ENCODE results near the gene CNTNAP5. TPM values are rescaled to one million over a fixed set of nuclear protein-coding genes. Genes with fewer than 3 reads are reported as not detected.

CNTNAP5 gene
- total RNA-seq, 1 experiment from 2014 or later: not detected

- POLR2A ChIA-PET: no interaction called here
- H3K9me3 ChIP-seq (ENCODE audit: control insufficient read depth, insufficient read depth, low read depth, low read length): no peaks in the 10 kb centered on the region
- no peaks in the 10 kb centered on the region for H3K4me1 ChIP-seq (ENCODE audit: control insufficient read depth, insufficient read depth, low read length)
- DNase-seq (ENCODE audit: low read depth, low spot score) (no peak), ATAC-seq (no peak)
- in situ Hi-C loops (cut with HindIII; ENCODE audit: low pct_unique_long_range_greater_than_20kb, low sequenced_read_pairs): no loop called here
- H3K27me3 ChIP-seq (ENCODE audit: control insufficient read depth, insufficient read depth, low read length): no peaks in the 10 kb centered on the region
- H3K4me3 ChIP-seq (ENCODE audit: low read depth in 2 of 2, low read length in 2 of 2): no peak overlapping the region
- BruUV-seq (replicated peaks): no TSS peak
- H3K36me3 ChIP-seq (ENCODE audit: control insufficient read depth, insufficient read depth, low read length): no peaks in the 10 kb centered on the region
- H3K27ac ChIP-seq (ENCODE audit: low read length): no peak overlapping the region
- TF ChIP-seq, protein P1, sequence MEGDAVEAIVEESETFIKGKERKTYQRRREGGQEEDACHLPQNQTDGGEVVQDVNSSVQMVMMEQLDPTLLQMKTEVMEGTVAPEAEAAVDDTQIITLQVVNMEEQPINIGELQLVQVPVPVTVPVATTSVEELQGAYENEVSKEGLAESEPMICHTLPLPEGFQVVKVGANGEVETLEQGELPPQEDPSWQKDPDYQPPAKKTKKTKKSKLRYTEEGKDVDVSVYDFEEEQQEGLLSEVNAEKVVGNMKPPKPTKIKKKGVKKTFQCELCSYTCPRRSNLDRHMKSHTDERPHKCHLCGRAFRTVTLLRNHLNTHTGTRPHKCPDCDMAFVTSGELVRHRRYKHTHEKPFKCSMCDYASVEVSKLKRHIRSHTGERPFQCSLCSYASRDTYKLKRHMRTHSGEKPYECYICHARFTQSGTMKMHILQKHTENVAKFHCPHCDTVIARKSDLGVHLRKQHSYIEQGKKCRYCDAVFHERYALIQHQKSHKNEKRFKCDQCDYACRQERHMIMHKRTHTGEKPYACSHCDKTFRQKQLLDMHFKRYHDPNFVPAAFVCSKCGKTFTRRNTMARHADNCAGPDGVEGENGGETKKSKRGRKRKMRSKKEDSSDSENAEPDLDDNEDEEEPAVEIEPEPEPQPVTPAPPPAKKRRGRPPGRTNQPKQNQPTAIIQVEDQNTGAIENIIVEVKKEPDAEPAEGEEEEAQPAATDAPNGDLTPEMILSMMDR (IDR thresholded peaks at IDR 0.05): no peak
- intact Hi-C loops (cut with micrococcal nuclease; ENCODE audit: unreplicated experiment): loop anchor here (2.0 kb wide), 1 partner anchor 25 kb away; no protein-coding TSS in a partner anchor
- CTCF ChIA-PET: no interaction called here
Measured at GRCh38 chr2:124039762-124040291, 14.7 kb downstream of the CNTNAP5 start.

DNA sequence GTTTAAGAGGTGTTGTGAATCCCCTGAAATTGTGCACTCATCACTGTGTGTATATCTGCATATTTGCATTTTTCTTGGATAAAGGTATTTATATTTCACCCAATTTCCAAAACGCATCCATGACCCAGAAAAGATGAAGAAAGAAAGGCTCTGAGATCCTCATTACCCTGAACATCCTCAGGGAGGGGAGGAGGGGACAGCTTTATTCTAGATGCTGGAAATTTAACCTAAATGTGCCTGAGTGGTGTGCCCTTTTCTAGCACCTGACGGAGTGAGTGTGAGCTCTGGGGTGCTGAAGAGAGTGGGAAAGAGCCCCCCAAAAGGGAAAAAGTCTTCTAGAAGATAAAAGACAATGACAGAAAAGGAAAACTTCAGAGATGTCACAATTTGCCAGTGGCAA is 20.8 kb downstream of the CNTNAP5 start:
- no peaks in the 10 kb centered on the region for H3K9me3 ChIP-seq (ENCODE audit: control insufficient read depth, insufficient read depth, low read depth, low read length)
- POLR2A ChIA-PET: no interaction called here
- in situ Hi-C loops (cut with HindIII; ENCODE audit: low pct_unique_long_range_greater_than_20kb, low sequenced_read_pairs) (no loop called here), intact Hi-C loops (cut with micrococcal nuclease; ENCODE audit: unreplicated experiment) (no loop called here)
- H3K27ac ChIP-seq (ENCODE audit: low read length): no peak overlapping the region
- no TSS peak for BruUV-seq (replicated peaks)
- H3K4me1 ChIP-seq (ENCODE audit: control insufficient read depth, insufficient read depth, low read length): no peaks in the 10 kb centered on the region
- no peak overlapping the region for H3K4me3 ChIP-seq (ENCODE audit: low read depth in 2 of 2, low read length in 2 of 2)
- CTCF ChIA-PET: no interaction called here
- no peaks in the 10 kb centered on the region for H3K27me3 ChIP-seq (ENCODE audit: control insufficient read depth, insufficient read depth, low read length)
- no peak for DNase-seq (ENCODE audit: low read depth, low spot score)
- no peaks in the 10 kb centered on the region for H3K36me3 ChIP-seq (ENCODE audit: control insufficient read depth, insufficient read depth, low read length)
- TF ChIP-seq TCF7L2 (IDR thresholded peaks at IDR 0.05; ENCODE audit: low read depth, low read length) (no peak), REST (IDR thresholded peaks at IDR 0.05; ENCODE audit: insufficient read depth in 1 of 2, low read depth in 2 of 2, low read length in 1 of 2) (no peak), POLR2AphosphoS5 (IDR thresholded peaks at IDR 0.05; ENCODE audit: low read depth, low read length) (no peak), SIN3A (IDR thresholded peaks at IDR 0.05; ENCODE audit: borderline replicate concordance, insufficient read depth, low read depth, low read length) (no peak)
- TF ChIP-seq, protein P1 (IDR thresholded peaks at IDR 0.05): no peak
- ATAC-seq: no peak
